Small intestine (tissue), 7 donors: Measurements from ENCODE around the gene NAP1L5. TPM values are rescaled to one million over a fixed set of nuclear protein-coding genes. Genes with fewer than 3 reads are reported as not detected.

Source experiments
- DNase-seq, 2 donors: peaks; one replicate each; pipeline versions ENCODE4 v3.0.0 to v3.0.0-alpha.2; 2013
- FAIRE-seq: peaks from 2 replicates; lab custom pipeline; 2012; peaks lifted over from hg19 to GRCh38; lab: Jason Lieb, UNC
- H3K27ac ChIP-seq, 3 donors: one replicate each; pipeline ENCODE4 v1.5.1; 2013; ENCODE audit warnings: low read length in 2 of 3, mild to moderate bottlenecking in 2 of 3, control low read depth in 1 of 3, inconsistent platforms in 1 of 3, low read depth in 1 of 3, moderate library complexity in 1 of 3
- H3K27me3 ChIP-seq, 3 donors: one replicate each; pipeline ENCODE4 v1.6.1; 2013; ENCODE audit warnings: low read length in 3 of 3, inconsistent platforms in 1 of 3; ENCODE audit not compliant: control insufficient read depth in 3 of 3, insufficient read depth in 3 of 3
- H3K36me3 ChIP-seq, 3 donors: one replicate each; pipeline ENCODE4 v1.6.1; 2013; ENCODE audit warnings: low read length in 3 of 3, inconsistent platforms in 1 of 3, low read depth in 1 of 3, mild to moderate bottlenecking in 1 of 3, moderate library complexity in 1 of 3; ENCODE audit not compliant: control insufficient read depth in 3 of 3, insufficient read depth in 2 of 3
- H3K4me1 ChIP-seq, 3 donors: one replicate each; pipeline ENCODE4 v1.6.1; 2013; ENCODE audit warnings: low read length in 2 of 3, inconsistent platforms in 1 of 3, low read depth in 1 of 3, mild to moderate bottlenecking in 1 of 3, moderate library complexity in 1 of 3; ENCODE audit not compliant: control insufficient read depth in 3 of 3, insufficient read depth in 2 of 3
- H3K4me3 ChIP-seq, 3 donors: one replicate each; pipeline ENCODE4 v1.5.1; 2013; ENCODE audit warnings: low read length in 3 of 3, control low read depth in 1 of 3, inconsistent platforms in 1 of 3, low read depth in 1 of 3, mild to moderate bottlenecking in 1 of 3, moderate library complexity in 1 of 3
- H3K9me3 ChIP-seq, 2 donors: one replicate each; pipeline ENCODE4 v1.6.1; 2013; ENCODE audit warnings: low read depth in 1 of 2, low read length in 1 of 2; ENCODE audit not compliant: control insufficient read depth in 2 of 2, insufficient read depth in 1 of 2
- WGBS, 3 donors: extraction: QIAGEN DNeasy Blood & Tissue Kit; methylation state at CpG; one replicate each; pipeline ENCODE4 v1.1.7; 2013; 5-methylcytosine and 5-hydroxymethylcytosine counted together
- polyA plus RNA-seq, 4 donors: library from polyadenylated mRNA; stranded (reverse) in 3 of 4; unstranded in 1 of 4; fragments of 200-250 nt in 3 of 4; fragments of 120-200 nt in 1 of 4; gene quantifications; one replicate each; pipeline versions ENCODE4 v1.2.1 to v1.2.3, GENCODE V29; 2013
- donor health status: healthy with polysubstance abuse.
- donor health status: control.
- donor health status: control.
- donor health status: Bipolar disorder and iron deficiency.
- donor health status: healthy.

NAP1L5 gene
- polyA plus RNA-seq, 4 donors, result 0.45 to 7.2 (median 3.1) TPM

GRCh38 chr4:88730811-88731210 is 33.2 kb upstream of the NAP1L5 start:
- no peak overlapping the region for H3K27ac ChIP-seq
- H3K4me3 ChIP-seq, result no peak overlapping the region
- FAIRE-seq, result no peak
- H3K9me3 ChIP-seq, result no peaks in the 10 kb centered on the region
- DNase-seq, result no peak
- no peaks in the 10 kb centered on the region for H3K4me1 ChIP-seq
- peaks cover 16 to 55% (median 37%) of the 10 kb centered on the region in 3 donors for H3K36me3 ChIP-seq
- WGBS, 3 donors, result 90 to 94% (median 92%) methylated on average over 5 of the region's 5 CpGs
- H3K27me3 ChIP-seq, result no peaks in the 10 kb centered on the region

GRCh38 chr4:88729146-88729760 is 31.6 kb upstream of the NAP1L5 start:
- DNase-seq (peak; percentile 10 to 65), FAIRE-seq (no peak)
- Histone ChIP-seq H3K4me3 (no peak overlapping the region), H3K27ac (no peak overlapping the region), H3K4me1 (no peaks in the 10 kb centered on the region), H3K36me3 (peaks cover 16 to 55% (median 33%) of the 10 kb centered on the region in 3 donors), H3K9me3 (no peaks in the 10 kb centered on the region), H3K27me3 (no peaks in the 10 kb centered on the region)
- 83 to 89% (median 84%) methylated on average over 6 of the region's 6 CpGs for WGBS, 3 donors

- DNase-seq (no peak), FAIRE-seq (no peak)
- Histone ChIP-seq H3K27ac (no peak overlapping the region), H3K9me3 (no peaks in the 10 kb centered on the region), H3K4me3 (no peak overlapping the region), H3K36me3 (peaks cover 16 to 55% (median 26%) of the 10 kb centered on the region in 3 donors), H3K4me1 (no peaks in the 10 kb centered on the region), H3K27me3 (no peaks in the 10 kb centered on the region)
- 89 to 97% (median 95%) methylated on average over 6 of the region's 6 CpGs for WGBS, 3 donors
Observed at GRCh38 chr4:88728146-88728545, 30.5 kb upstream of the NAP1L5 start.

- FAIRE-seq, result no peak
Observed at GRCh38 chr4:88725986-88726385, 28.4 kb upstream of the NAP1L5 start.

GRCh38 chr4:88725143-88725542 is 27.5 kb upstream of the NAP1L5 start:
- Histone ChIP-seq H3K27ac (no peak overlapping the region), H3K36me3 (peaks cover 10 to 59% (median 21%) of the 10 kb centered on the region in 3 donors), H3K9me3 (no peaks in the 10 kb centered on the region), H3K4me1 (no peaks in the 10 kb centered on the region), H3K4me3 (no peak overlapping the region), H3K27me3 (no peaks in the 10 kb centered on the region)
- FAIRE-seq (no peak), DNase-seq (no peak)
- WGBS, 3 donors, result 92 to 98% (median 95%) methylated on average over 4 of the region's 4 CpGs

More at GRCh38 chr4:88725986-88726385, 28.4 kb upstream of the NAP1L5 start:
- WGBS, 3 donors, result 74 to 94% (median 89%) methylated on average over 2 of the region's 2 CpGs
- no peak overlapping the region for H3K4me3 ChIP-seq
- H3K9me3 ChIP-seq, result no peaks in the 10 kb centered on the region
- peaks cover 15 to 62% (median 26%) of the 10 kb centered on the region in 3 donors for H3K36me3 ChIP-seq
- no peak overlapping the region for H3K27ac ChIP-seq
- H3K27me3 ChIP-seq, result no peaks in the 10 kb centered on the region
- DNase-seq, result no peak
- no peaks in the 10 kb centered on the region for H3K4me1 ChIP-seq

GRCh38 chr4:88724406-88724805 is 26.8 kb upstream of the NAP1L5 start:
- no peak overlapping the region for H3K27ac ChIP-seq
- H3K27me3 ChIP-seq, result no peaks in the 10 kb centered on the region
- H3K4me3 ChIP-seq, result no peak overlapping the region
- FAIRE-seq (no peak), DNase-seq (no peak)
- H3K36me3 ChIP-seq, result peaks cover 7 to 57% (median 20%) of the 10 kb centered on the region in 3 donors
- H3K9me3 ChIP-seq, result no peaks in the 10 kb centered on the region
- no peaks in the 10 kb centered on the region for H3K4me1 ChIP-seq
- 87 to 97% (median 97%) methylated on average over 2 of the region's 2 CpGs for WGBS, 3 donors

GRCh38 chr4:88722828-88723227 is 25.2 kb upstream of the NAP1L5 start:
- FAIRE-seq, result no peak
- WGBS, 3 donors, result 82 to 96% (median 93%) methylated on average over 2 of the region's 2 CpGs
- peaks cover 5 to 48% (median 17%) of the 10 kb centered on the region in 3 donors for H3K36me3 ChIP-seq

GRCh38 chr4:88722276-88722780 is 24.7 kb upstream of the NAP1L5 start:
- 90 to 95% (median 94%) methylated on average over 10 of the region's 10 CpGs for WGBS, 3 donors
- no peak for DNase-seq
- Histone ChIP-seq H3K27ac (no peak overlapping the region), H3K27me3 (no peaks in the 10 kb centered on the region), H3K9me3 (peaks cover 0 to 13% of the 10 kb centered on the region in 2 donors), H3K4me1 (no peaks in the 10 kb centered on the region), H3K4me3 (no peak overlapping the region), H3K36me3 (peaks cover 5 to 43% (median 15%) of the 10 kb centered on the region in 3 donors)
- FAIRE-seq, result no peak

More at GRCh38 chr4:88722828-88723227, 25.2 kb upstream of the NAP1L5 start:
- no peak for DNase-seq
- no peak overlapping the region for H3K27ac ChIP-seq
- no peak overlapping the region for H3K4me3 ChIP-seq
- peaks cover 0 to 11% of the 10 kb centered on the region in 2 donors for H3K9me3 ChIP-seq
- H3K4me1 ChIP-seq, result no peaks in the 10 kb centered on the region
- no peaks in the 10 kb centered on the region for H3K27me3 ChIP-seq
